Panc1 (cell line): ENCODE data around the gene MS4A18. TPM values are rescaled to one million over a fixed set of nuclear protein-coding genes. Genes with fewer than 3 reads are reported as not detected.

Source experiments
- ATAC-seq: fragments of 200-7000 bp; cut with Tn5 transposase; 2 replicates; pipeline ENCODE4 v1.9.1; 2020; ENCODE audit warnings: mild to moderate bottlenecking, moderate library complexity
- BruUV-seq: library from RNA; stranded (reverse); fragments of 400-500 nt; replicated peaks from 2 replicates; lab custom pipeline; 2021; lab: Mats Ljungman, UMichigan
- CTCF ChIA-PET: fragments of 300-600 bp; sonication (Branson Sonifier 250); formaldehyde crosslinking; loops from one replicate; lab custom pipeline; 2022; ENCODE audit warnings: antibody characterized with exemption; lab: Charles Lee
- POLR2A ChIA-PET: fragments of 300-600 bp; sonication (Branson Sonifier 250); formaldehyde crosslinking; loops from one replicate; lab custom pipeline; 2022; ENCODE audit warnings: antibody characterized with exemption; lab: Charles Lee
- DNase-seq: peaks from one replicate; pipeline ENCODE4 v3.0.0-alpha.2; 2010; ENCODE audit warnings: low read depth, low spot score
- H3K27ac ChIP-seq: 2 replicates; pipeline ENCODE4 v1.5.1; 2011; ENCODE audit warnings: mild to moderate bottlenecking, low read length, inconsistent platforms
- H3K27me3 ChIP-seq: fragments of 200-500 bp; sonication (Bioruptor generic); 2 replicates; pipeline ENCODE4 v1.6.0; 2014; ENCODE audit warnings: low read length, inconsistent platforms; ENCODE audit not compliant: control insufficient read depth, insufficient read depth
- H3K36me3 ChIP-seq: fragments of 200-500 bp; sonication (Bioruptor generic); 2 replicates; pipeline ENCODE4 v1.5.1; 2014; ENCODE audit warnings: inconsistent platforms, mild to moderate bottlenecking, low read length, moderate library complexity; ENCODE audit not compliant: control insufficient read depth, insufficient read depth
- H3K4me1 ChIP-seq: 2 replicates; pipeline ENCODE4 v1.5.1; 2011; ENCODE audit warnings: inconsistent platforms, mild to moderate bottlenecking, low read length, moderate library complexity; ENCODE audit not compliant: control insufficient read depth, insufficient read depth
- H3K4me3 ChIP-seq, 2 experiments: 2 replicates each; pipeline ENCODE4 v1.5.1; 2011 to 2012; ENCODE audit warnings: low read depth in 2 of 2, low read length in 2 of 2, mild to moderate bottlenecking in 2 of 2, inconsistent platforms in 1 of 2, moderate library complexity in 1 of 2
- H3K9me3 ChIP-seq: fragments of 200-500 bp; sonication (Bioruptor generic); 2 replicates; pipeline ENCODE4 v1.5.1; 2014; ENCODE audit warnings: low read depth, mild to moderate bottlenecking, inconsistent platforms, low read length, moderate library complexity; ENCODE audit not compliant: control insufficient read depth, insufficient read depth
- CTCF ChIP-seq: fragments of 450-650 bp; IDR thresholded peaks from 2 replicates; pipeline ENCODE4 v1.5.1; 2017; ENCODE audit warnings: mild to moderate bottlenecking
- POLR2AphosphoS5 ChIP-seq: IDR thresholded peaks from 2 replicates; pipeline ENCODE4 v1.6.1; 2012; ENCODE audit warnings: mild to moderate bottlenecking, low read depth, low read length, moderate library complexity
- REST ChIP-seq, 2 experiments: IDR thresholded peaks; 2 replicates each; pipeline ENCODE4 v1.6.1; 2011 to 2012; ENCODE audit warnings: low read depth in 2 of 2, control low read depth in 1 of 2, low read length in 1 of 2, mild to moderate bottlenecking in 1 of 2, moderate library complexity in 1 of 2; ENCODE audit not compliant: insufficient read depth in 1 of 2
- SIN3A ChIP-seq: IDR thresholded peaks from 2 replicates; pipeline ENCODE4 v1.6.1; 2012; ENCODE audit warnings: low read depth, mild to moderate bottlenecking, low read length, moderate library complexity, borderline replicate concordance; ENCODE audit not compliant: insufficient read depth
- TCF7L2 ChIP-seq: IDR thresholded peaks from 2 replicates; pipeline ENCODE4 v1.6.1; 2011; ENCODE audit warnings: mild to moderate bottlenecking, low read depth, low read length, inconsistent platforms
- in situ Hi-C: cut with HindIII; loops from 2 replicates; pipeline ENCODE4 v1.10.0; 2016; ENCODE audit warnings: low sequenced_read_pairs, low pct_unique_long_range_greater_than_20kb
- intact Hi-C: fragments of 100-400 bp; cut with micrococcal nuclease; formaldehyde crosslinking; loops from one replicate; pipeline ENCODE4 v1.10.0; 2022; ENCODE audit not compliant: unreplicated experiment
- total RNA-seq: library from RNA; stranded (reverse); gene quantifications from one replicate; pipeline ENCODE4 v1.2.1, GENCODE V29; 2021; ENCODE audit not compliant: unreplicated experiment

Gene MS4A18
- total RNA-seq, 1 experiment from 2014 or later: not detected

- TF ChIP-seq TCF7L2: no peak
- TF ChIP-seq SIN3A: no peak
- no peak for TF ChIP-seq POLR2AphosphoS5
- no peak for TF ChIP-seq REST (IDR thresholded peaks at IDR 0.05; ENCODE audit: insufficient read depth in 1 of 2, low read depth in 2 of 2, low read length in 1 of 2)
- TF ChIP-seq CTCF: no peak
- in situ Hi-C loops: no loop called here
- no peak overlapping the region for H3K27ac ChIP-seq
Measured at GRCh38 chr11:60719391-60719790, 5.1 kb upstream of the MS4A18 start.

GRCh38 chr11:60720460-60720859 is 4.1 kb upstream of the MS4A18 start:
- DNase-seq (no peak), ATAC-seq (no peak)
- intact Hi-C loops (no loop called here), in situ Hi-C loops (no loop called here)
- BruUV-seq: no TSS peak
- no peaks in the 10 kb centered on the region for H3K9me3 ChIP-seq
- no peak for TF ChIP-seq REST (IDR thresholded peaks at IDR 0.05; ENCODE audit: insufficient read depth in 1 of 2, low read depth in 2 of 2, low read length in 1 of 2)
- TF ChIP-seq CTCF: no peak
- no peak for TF ChIP-seq POLR2AphosphoS5
- TF ChIP-seq TCF7L2: no peak
- TF ChIP-seq SIN3A: no peak
- ChIA-PET CTCF (interaction anchor here (0.6 kb wide), 1 partner anchor 110 kb away, joined by 4 read pairs; no protein-coding TSS in a partner anchor), POLR2A (no interaction called here)
- no peaks in the 10 kb centered on the region for H3K36me3 ChIP-seq
- no peak overlapping the region for H3K4me3 ChIP-seq
- no peaks in the 10 kb centered on the region for H3K4me1 ChIP-seq
- peaks cover 12% of the 10 kb centered on the region for H3K27me3 ChIP-seq
- no peak overlapping the region for H3K27ac ChIP-seq

More at GRCh38 chr11:60719391-60719790, 5.1 kb upstream of the MS4A18 start:
- H3K36me3 ChIP-seq: no peaks in the 10 kb centered on the region
- H3K9me3 ChIP-seq: no peaks in the 10 kb centered on the region
- POLR2A ChIA-PET: no interaction called here
- intact Hi-C loops: no loop called here
- ATAC-seq (no peak), DNase-seq (no peak)
- BruUV-seq: no TSS peak
- CTCF ChIA-PET: no interaction called here
- H3K4me3 ChIP-seq: no peak overlapping the region
- no peaks in the 10 kb centered on the region for H3K4me1 ChIP-seq
- H3K27me3 ChIP-seq: peaks cover 11% of the 10 kb centered on the region
